PC-9 (cell line): ENCODE results near the gene NINJ2. TPM values are rescaled to one million over a fixed set of nuclear protein-coding genes. Genes with fewer than 3 reads are reported as not detected.

Experiments used
- BruUV-seq: library from RNA; stranded (reverse); fragments of 400-500 nt; replicated peaks from 2 replicates; lab custom pipeline; 2021; lab: Mats Ljungman, UMichigan
- CTCF ChIA-PET: fragments of 300-600 bp; sonication (Branson Sonifier 250); formaldehyde crosslinking; loops from one replicate; lab custom pipeline; 2022; ENCODE audit warnings: antibody characterized with exemption; lab: Charles Lee
- POLR2A ChIA-PET: fragments of 300-600 bp; sonication (Branson Sonifier 250); formaldehyde crosslinking; loops from one replicate; lab custom pipeline; 2022; ENCODE audit warnings: antibody characterized with exemption; ENCODE audit not compliant: unreplicated experiment; lab: Charles Lee
- DNase-seq, 2 experiments: peaks; one replicate each; pipeline versions ENCODE4 v3.0.0 to v3.0.0-alpha.2; 2015 to 2022; ENCODE audit warnings: mixed read lengths in 1 of 2
- H2AFZ ChIP-seq: fragments of 200-600 bp; sonication (generic); 2 replicates; pipeline ENCODE4 v1.8.1; 2017; ENCODE audit warnings: antibody characterized with exemption
- H3F3A ChIP-seq: fragments of 200-600 bp; sonication (generic); 2 replicates; pipeline ENCODE4 v1.8.1; 2017; ENCODE audit warnings: antibody characterized with exemption, mild to moderate bottlenecking, low read depth; ENCODE audit not compliant: insufficient read depth
- H3K27ac ChIP-seq: fragments of 200-600 bp; sonication (generic); 2 replicates; pipeline ENCODE4 v1.6.1; 2016; ENCODE audit warnings: mixed run types
- H3K27me3 ChIP-seq: fragments of 200-600 bp; sonication (generic); 2 replicates; pipeline ENCODE4 v1.6.1; 2016; ENCODE audit warnings: low read depth, mixed run types; ENCODE audit not compliant: insufficient read depth
- H3K36me3 ChIP-seq: fragments of 200-600 bp; sonication (generic); 2 replicates; pipeline ENCODE4 v1.6.1; 2016; ENCODE audit warnings: low read depth, mixed run types
- H3K4me1 ChIP-seq: fragments of 200-600 bp; sonication (generic); replicated peaks from 2 replicates; pipeline ENCODE4 v1.6.1; 2016; ENCODE audit warnings: mixed run types; ENCODE audit not compliant: insufficient read depth
- H3K4me2 ChIP-seq: fragments of 200-600 bp; sonication (generic); 2 replicates; pipeline ENCODE4 v1.6.1; 2017; ENCODE audit warnings: mixed run types
- H3K4me3 ChIP-seq: fragments of 200-600 bp; sonication (generic); 2 replicates; pipeline ENCODE4 v1.6.1; 2016; ENCODE audit warnings: mixed run types
- H3K79me2 ChIP-seq: fragments of 200-600 bp; sonication (generic); 2 replicates; pipeline ENCODE4 v1.6.1; 2017; ENCODE audit warnings: low read depth, mixed run types
- H3K9me2 ChIP-seq: fragments of 200-600 bp; sonication (generic); 2 replicates; pipeline ENCODE4 v1.8.1; 2017; ENCODE audit warnings: mild to moderate bottlenecking; ENCODE audit not compliant: insufficient read depth
- H3K9me3 ChIP-seq: fragments of 200-600 bp; sonication (generic); 2 replicates; pipeline ENCODE4 v1.8.1; 2016; ENCODE audit warnings: low read depth; ENCODE audit not compliant: insufficient read depth
- H4K20me1 ChIP-seq: fragments of 200-600 bp; sonication (generic); 2 replicates; pipeline ENCODE4 v1.8.1; 2017; ENCODE audit not compliant: insufficient read depth
- EZH2 ChIP-seq: fragments of 200-600 bp; sonication (generic); IDR thresholded peaks from 2 replicates; pipeline ENCODE4 v1.8.0; 2017; ENCODE audit warnings: antibody characterized with exemption, low read depth
- intact Hi-C: fragments of 100-400 bp; cut with micrococcal nuclease; formaldehyde crosslinking; loops from one replicate; pipeline ENCODE4 v1.10.0; 2022; ENCODE audit not compliant: unreplicated experiment
- total RNA-seq: library from RNA; stranded (reverse); gene quantifications from 2 replicates; pipeline ENCODE4 v1.2.3, GENCODE V29; 2021
- TF ChIP-seq, protein P1 (sequence below): fragments of 200-600 bp; sonication (generic); conservative IDR thresholded peaks from 2 replicates; pipeline ENCODE4 v1.6.1; 2017; ENCODE audit warnings: mixed run types, antibody characterized with exemption, mild to moderate bottlenecking, moderate library complexity

Gene NINJ2
- total RNA-seq, 1 experiment from 2014 or later: 19.3 TPM

DNA sequence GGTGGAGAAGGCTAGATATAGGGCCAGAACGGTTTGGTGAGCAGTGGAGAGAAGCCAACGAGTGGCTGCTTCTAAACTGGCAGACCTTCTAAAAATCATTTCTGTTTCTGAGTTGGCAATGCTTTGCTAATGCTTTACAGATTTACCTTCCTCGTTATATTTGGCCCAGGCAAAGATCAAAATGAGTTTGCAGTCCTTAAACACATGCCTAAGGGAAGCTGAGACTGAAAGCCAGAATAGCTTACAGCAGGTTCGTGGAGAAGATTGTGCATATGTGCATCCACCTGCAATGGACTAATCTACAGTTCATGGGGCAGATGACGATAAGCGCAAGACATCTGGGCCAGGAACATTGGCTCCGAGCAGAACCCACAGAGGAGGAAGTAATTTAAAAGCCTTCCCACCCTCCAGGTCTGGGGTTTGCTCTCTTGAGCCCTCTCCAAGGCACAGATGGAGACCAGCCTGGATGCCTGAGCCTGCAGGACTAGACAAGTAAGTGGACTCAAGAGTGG is 99.4 kb downstream of the NINJ2 start:
- Histone ChIP-seq H4K20me1 (no peaks in the 10 kb centered on the region), H3K9me3 (no peaks in the 10 kb centered on the region), H3K27me3 (peaks cover 14% of the 10 kb centered on the region; the same call in 1 of the 2 replicates), H2AFZ (no peak overlapping the region), H3K36me3 (no peaks in the 10 kb centered on the region), H3F3A (no peaks in the 10 kb centered on the region), H3K4me3 (no peak overlapping the region), H3K9me2 (no peaks in the 10 kb centered on the region), H3K79me2 (no peaks in the 10 kb centered on the region), H3K4me1 (no peaks in the 10 kb centered on the region), H3K4me2 (no peak overlapping the region), H3K27ac (no peak overlapping the region)
- intact Hi-C loops: no loop called here
- TF ChIP-seq EZH2: no peak
- TF ChIP-seq, protein P1, sequence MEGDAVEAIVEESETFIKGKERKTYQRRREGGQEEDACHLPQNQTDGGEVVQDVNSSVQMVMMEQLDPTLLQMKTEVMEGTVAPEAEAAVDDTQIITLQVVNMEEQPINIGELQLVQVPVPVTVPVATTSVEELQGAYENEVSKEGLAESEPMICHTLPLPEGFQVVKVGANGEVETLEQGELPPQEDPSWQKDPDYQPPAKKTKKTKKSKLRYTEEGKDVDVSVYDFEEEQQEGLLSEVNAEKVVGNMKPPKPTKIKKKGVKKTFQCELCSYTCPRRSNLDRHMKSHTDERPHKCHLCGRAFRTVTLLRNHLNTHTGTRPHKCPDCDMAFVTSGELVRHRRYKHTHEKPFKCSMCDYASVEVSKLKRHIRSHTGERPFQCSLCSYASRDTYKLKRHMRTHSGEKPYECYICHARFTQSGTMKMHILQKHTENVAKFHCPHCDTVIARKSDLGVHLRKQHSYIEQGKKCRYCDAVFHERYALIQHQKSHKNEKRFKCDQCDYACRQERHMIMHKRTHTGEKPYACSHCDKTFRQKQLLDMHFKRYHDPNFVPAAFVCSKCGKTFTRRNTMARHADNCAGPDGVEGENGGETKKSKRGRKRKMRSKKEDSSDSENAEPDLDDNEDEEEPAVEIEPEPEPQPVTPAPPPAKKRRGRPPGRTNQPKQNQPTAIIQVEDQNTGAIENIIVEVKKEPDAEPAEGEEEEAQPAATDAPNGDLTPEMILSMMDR: no peak
- no peak for DNase-seq
- CTCF ChIA-PET: no interaction called here
- BruUV-seq: no TSS peak
- POLR2A ChIA-PET: no interaction called here

DNA sequence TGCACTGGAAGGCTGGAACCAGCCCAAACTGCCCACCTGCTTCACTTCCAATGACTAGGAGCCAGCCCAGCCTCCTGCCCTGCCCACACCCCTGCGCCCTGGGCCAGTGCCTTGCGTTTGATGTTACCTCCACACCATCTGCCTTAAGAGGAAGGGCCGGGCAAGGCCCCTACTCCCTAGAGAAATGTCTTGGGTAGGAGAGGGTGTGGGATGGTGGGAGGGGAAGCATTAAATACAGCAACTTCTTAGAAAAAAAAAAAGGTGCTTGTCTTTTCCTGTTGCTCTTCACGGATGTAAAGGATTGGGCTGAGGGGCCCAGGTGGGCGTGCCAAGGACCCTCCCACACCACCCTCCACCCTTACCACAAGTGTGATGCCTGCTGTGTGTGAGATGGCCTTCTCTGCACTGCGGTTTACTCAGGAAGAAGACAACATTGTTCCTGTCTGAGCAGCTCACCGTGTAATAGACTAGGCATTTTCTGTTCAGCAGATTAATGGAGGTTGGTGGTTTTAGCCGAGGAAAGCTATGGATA is 99.9 kb downstream of the NINJ2 start:
- H3K9me3 ChIP-seq: no peaks in the 10 kb centered on the region
- CTCF ChIA-PET: no interaction called here
- no peak overlapping the region for H3K27ac ChIP-seq
- TF ChIP-seq, protein P1: no peak
- no peak for TF ChIP-seq EZH2
- H3K36me3 ChIP-seq: no peaks in the 10 kb centered on the region
- no peaks in the 10 kb centered on the region for H3F3A ChIP-seq
- H3K4me3 ChIP-seq: no peak overlapping the region
- DNase-seq: no peak
- no peak overlapping the region for H2AFZ ChIP-seq
- POLR2A ChIA-PET: no interaction called here
- H3K79me2 ChIP-seq: no peaks in the 10 kb centered on the region
- H3K27me3 ChIP-seq: peaks cover 14% of the 10 kb centered on the region; the same call in 1 of the 2 replicates
- H4K20me1 ChIP-seq: no peaks in the 10 kb centered on the region
- no peak overlapping the region for H3K4me2 ChIP-seq
- no peaks in the 10 kb centered on the region for H3K9me2 ChIP-seq
- no peaks in the 10 kb centered on the region for H3K4me1 ChIP-seq
- no TSS peak for BruUV-seq
- intact Hi-C loops: no loop called here

DNA sequence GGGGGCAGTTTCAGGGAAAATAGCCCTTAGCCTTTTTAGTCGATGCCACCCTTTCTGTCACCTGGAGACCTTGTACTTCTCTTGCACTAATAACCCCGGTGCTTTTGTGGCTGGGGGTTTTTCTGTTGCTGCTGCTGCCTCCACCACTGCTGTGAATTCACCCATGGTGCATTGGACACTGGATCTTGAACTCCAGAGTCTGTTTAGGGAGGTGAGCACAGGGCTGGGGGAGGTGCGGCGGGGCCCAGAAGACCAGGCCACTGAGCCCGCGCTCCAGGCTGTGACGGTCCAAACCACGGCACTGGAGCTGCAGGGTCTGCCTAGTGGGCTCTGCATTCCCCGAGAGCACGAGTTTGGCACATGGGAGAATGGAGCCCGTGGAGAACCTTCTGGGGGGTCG is 100.6 kb downstream of the NINJ2 start:
- DNase-seq: no peak
- Histone ChIP-seq H4K20me1 (no peaks in the 10 kb centered on the region), H3K27me3 (peaks cover 14% of the 10 kb centered on the region; the same call in 1 of the 2 replicates), H3K9me3 (no peaks in the 10 kb centered on the region), H3K4me2 (no peak overlapping the region), H3K4me3 (no peak overlapping the region), H3K4me1 (no peaks in the 10 kb centered on the region), H3F3A (no peaks in the 10 kb centered on the region), H3K36me3 (no peaks in the 10 kb centered on the region), H3K79me2 (no peaks in the 10 kb centered on the region), H2AFZ (no peak overlapping the region), H3K9me2 (no peaks in the 10 kb centered on the region), H3K27ac (no peak overlapping the region)
- CTCF ChIA-PET: no interaction called here
- no peak for TF ChIP-seq EZH2
- TF ChIP-seq, protein P1: no peak
- BruUV-seq: no TSS peak
- POLR2A ChIA-PET: no interaction called here
- intact Hi-C loops: no loop called here
